ENCODE data around the gene STIM1. TPM values are rescaled to one million over a fixed set of nuclear protein-coding genes. Genes with fewer than 3 reads are reported as not detected.

STIM1 gene
- total RNA-seq, 1 donor from 2014 or later, result 9.6 TPM

DNA sequence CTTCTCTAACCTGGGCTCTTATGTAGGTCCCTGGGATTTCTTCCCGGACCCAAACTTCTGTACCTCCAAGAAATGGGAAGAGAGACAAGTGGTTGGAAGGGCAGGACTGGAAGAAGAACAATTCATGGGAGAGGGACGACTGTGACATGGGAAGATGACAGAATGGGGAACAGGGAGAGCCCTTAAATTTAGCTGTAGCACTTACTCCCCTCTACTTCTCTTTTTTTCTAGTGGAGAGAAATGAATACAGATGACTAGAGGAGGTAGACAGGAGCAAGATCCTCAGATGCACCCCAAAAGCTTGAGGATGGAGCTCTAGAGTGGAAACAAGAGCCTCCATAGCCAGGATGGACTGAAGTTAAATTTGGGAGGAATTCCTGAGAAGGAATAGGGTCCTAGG is 17.0 kb upstream of the STIM1 start:
- Mint-ChIP-seq H3K27me3 (ENCODE audit: unreplicated experiment) (peaks cover 14% of the 10 kb centered on the region), H3K27ac (ENCODE audit: unreplicated experiment) (no peak overlapping the region), H3K9me3 (ENCODE audit: unreplicated experiment) (peaks cover 11% of the 10 kb centered on the region), H3K4me1 (ENCODE audit: low read depth, unreplicated experiment) (peaks cover 14% of the 10 kb centered on the region), H3K36me3 (ENCODE audit: unreplicated experiment) (peaks cover 6% of the 10 kb centered on the region), H3K4me3 (ENCODE audit: unreplicated experiment) (no peak overlapping the region)
- DNase-seq, result no peak
- TF ChIP-seq, protein P1, sequence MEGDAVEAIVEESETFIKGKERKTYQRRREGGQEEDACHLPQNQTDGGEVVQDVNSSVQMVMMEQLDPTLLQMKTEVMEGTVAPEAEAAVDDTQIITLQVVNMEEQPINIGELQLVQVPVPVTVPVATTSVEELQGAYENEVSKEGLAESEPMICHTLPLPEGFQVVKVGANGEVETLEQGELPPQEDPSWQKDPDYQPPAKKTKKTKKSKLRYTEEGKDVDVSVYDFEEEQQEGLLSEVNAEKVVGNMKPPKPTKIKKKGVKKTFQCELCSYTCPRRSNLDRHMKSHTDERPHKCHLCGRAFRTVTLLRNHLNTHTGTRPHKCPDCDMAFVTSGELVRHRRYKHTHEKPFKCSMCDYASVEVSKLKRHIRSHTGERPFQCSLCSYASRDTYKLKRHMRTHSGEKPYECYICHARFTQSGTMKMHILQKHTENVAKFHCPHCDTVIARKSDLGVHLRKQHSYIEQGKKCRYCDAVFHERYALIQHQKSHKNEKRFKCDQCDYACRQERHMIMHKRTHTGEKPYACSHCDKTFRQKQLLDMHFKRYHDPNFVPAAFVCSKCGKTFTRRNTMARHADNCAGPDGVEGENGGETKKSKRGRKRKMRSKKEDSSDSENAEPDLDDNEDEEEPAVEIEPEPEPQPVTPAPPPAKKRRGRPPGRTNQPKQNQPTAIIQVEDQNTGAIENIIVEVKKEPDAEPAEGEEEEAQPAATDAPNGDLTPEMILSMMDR (IDR thresholded peaks at IDR 0.05; ENCODE audit: partially characterized antibody, unreplicated experiment), result no peak

DNA sequence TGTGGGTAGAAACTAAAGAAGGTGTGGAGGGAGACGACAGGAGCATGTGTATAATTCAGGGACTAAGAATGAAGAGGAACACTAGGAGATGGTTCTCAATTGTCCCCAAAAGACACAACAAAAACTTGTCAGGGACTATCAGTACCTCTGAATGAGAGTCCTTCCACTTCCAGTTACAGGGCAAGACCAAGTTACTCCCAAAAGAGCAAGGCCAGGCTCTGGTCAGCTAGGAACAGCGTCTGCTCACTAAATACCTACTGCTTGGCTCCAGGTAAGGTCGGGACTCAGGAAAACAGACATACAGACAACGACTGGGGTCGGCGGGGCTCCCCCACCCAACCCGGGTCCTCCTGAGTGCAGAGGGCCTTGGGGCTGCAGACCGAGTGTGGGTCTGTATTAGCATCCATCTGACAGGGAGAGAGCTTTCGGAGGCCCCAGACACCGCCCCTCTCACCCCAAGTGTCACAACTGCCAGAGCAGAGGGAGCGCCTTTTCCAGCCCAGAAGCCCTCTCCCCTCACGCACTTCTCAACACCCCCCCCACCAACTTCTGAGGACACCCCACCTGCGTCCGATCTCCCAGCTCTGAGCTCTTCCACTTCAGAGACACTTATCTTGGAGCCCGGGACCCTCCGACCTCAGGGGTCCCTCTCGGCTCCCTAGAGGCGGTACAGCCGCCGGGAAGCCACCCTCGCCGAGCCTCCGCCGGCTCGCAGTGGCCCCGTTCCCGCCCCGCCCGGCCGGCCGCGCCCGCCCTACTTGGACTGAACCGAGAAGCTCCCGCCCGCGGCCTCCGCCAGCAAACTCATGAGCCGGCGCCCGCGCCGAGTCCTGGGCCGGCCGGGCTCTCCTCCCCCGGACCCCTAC is 15.2 kb upstream of the STIM1 start:
- H3K4me1 Mint-ChIP-seq (ENCODE audit: low read depth, unreplicated experiment), result peaks cover 14% of the 10 kb centered on the region
- H3K27ac Mint-ChIP-seq (ENCODE audit: unreplicated experiment), result peak overlapping the region; percentile 15
- peaks cover 11% of the 10 kb centered on the region for H3K9me3 Mint-ChIP-seq (ENCODE audit: unreplicated experiment)
- peaks cover 6% of the 10 kb centered on the region for H3K36me3 Mint-ChIP-seq (ENCODE audit: unreplicated experiment)
- peaks cover 12% of the 10 kb centered on the region for H3K27me3 Mint-ChIP-seq (ENCODE audit: unreplicated experiment)
- H3K4me3 Mint-ChIP-seq (ENCODE audit: unreplicated experiment), result peak overlapping the region; percentile 79
- DNase-seq, result peak; percentile 70
- TF ChIP-seq, protein P1 (IDR thresholded peaks at IDR 0.05; ENCODE audit: partially characterized antibody, unreplicated experiment), result no peak

DNA sequence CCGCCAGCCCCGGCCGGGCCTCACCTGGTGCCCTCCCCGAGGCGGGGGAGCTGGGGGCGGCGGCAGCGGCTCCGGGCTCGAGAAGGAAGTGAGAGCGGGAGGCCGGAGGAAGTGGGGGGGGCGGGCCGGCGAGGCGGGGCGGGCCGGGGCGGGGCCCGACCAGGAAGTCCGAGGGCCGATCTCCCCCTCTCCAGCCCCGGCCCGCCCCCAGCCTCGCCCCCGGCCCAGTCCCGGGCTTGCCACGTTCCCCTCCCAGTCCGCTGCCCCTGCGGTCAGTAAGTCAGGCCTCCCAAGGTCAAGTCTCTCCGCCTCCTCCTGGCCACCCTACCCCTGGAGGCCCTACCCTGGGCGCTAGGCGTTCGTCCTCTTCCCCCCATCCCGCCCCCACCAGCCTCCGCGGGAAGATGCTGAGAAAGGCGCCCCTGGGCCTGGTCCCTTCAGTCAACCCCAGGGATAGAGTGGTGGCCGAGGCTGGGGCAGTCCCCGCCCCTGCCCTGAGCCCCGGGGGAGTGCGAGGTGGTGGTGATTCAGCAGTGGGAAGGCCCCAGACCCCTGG is 14.5 kb upstream of the STIM1 start, which contains the start of gene RHOG:
RHOG (minus strand) TSS at position 90 of the 556 bp plus-strand sequence. CDS start 12,821 bp downstream, outside the sequence.
- Mint-ChIP-seq H3K27ac (ENCODE audit: unreplicated experiment) (peak within 1 kb of the TSS; percentile 15), H3K27me3 (ENCODE audit: unreplicated experiment) (peaks cover 12% of the 10 kb centered on the region), H3K9me3 (ENCODE audit: unreplicated experiment) (peaks cover 11% of the 10 kb centered on the region), H3K4me3 (ENCODE audit: unreplicated experiment) (peak within 1 kb of the TSS; percentile 88), H3K36me3 (ENCODE audit: unreplicated experiment) (peaks cover 6% of the 10 kb centered on the region), H3K4me1 (ENCODE audit: low read depth, unreplicated experiment) (peaks cover 14% of the 10 kb centered on the region)
- TF ChIP-seq, protein P1 (IDR thresholded peaks at IDR 0.05; ENCODE audit: partially characterized antibody, unreplicated experiment), result no peak
- DNase-seq, result peak; percentile 75

- Mint-ChIP-seq H3K27me3 (ENCODE audit: unreplicated experiment) (peaks cover 12% of the 10 kb centered on the region), H3K4me3 (ENCODE audit: unreplicated experiment) (peak overlapping the region; percentile 88)
- TF ChIP-seq, protein P1 (IDR thresholded peaks at IDR 0.05; ENCODE audit: partially characterized antibody, unreplicated experiment), result peak; percentile 69
Observed at GRCh38 chr11:3841426-3842350, 13.8 kb upstream of the STIM1 start.

More at GRCh38 chr11:3841426-3842350, 13.8 kb upstream of the STIM1 start:
- Mint-ChIP-seq H3K27ac (ENCODE audit: unreplicated experiment) (no peak overlapping the region), H3K36me3 (ENCODE audit: unreplicated experiment) (peaks cover 6% of the 10 kb centered on the region), H3K9me3 (ENCODE audit: unreplicated experiment) (peaks cover 11% of the 10 kb centered on the region), H3K4me1 (ENCODE audit: low read depth, unreplicated experiment) (peaks cover 14% of the 10 kb centered on the region)
- peak; percentile 88 for DNase-seq
